Activated CD4-positive, alpha-beta T cell treated with anti-CD3 and anti-CD28 coated beads, Interleukin-2, amount 50 U/mL, for 48 hours (primary cell): ENCODE data around the gene GLRX3.

Experiments
- DNase-seq, 2 experiments: peaks; one replicate each; pipeline ENCODE4 v3.0.0-alpha.2; 2020

The GLRX3 gene

GRCh38 chr10:130213286-130214080 is 77.3 kb downstream of the GLRX3 start:
- DNase-seq: no peak

GRCh38 chr10:130214431-130214830 is 78.2 kb downstream of the GLRX3 start:
- DNase-seq: no peak

- DNase-seq: no peak
Measured at GRCh38 chr10:130215151-130215930, 79.2 kb downstream of the GLRX3 start.

- DNase-seq: no peak
Measured at GRCh38 chr10:130215931-130216231, 79.7 kb downstream of the GLRX3 start.

- no peak for DNase-seq
Measured at GRCh38 chr10:130218181-130218641, 82.0 kb downstream of the GLRX3 start.

- no peak for DNase-seq
Measured at GRCh38 chr10:130218936-130219335, 82.7 kb downstream of the GLRX3 start.

- no peak for DNase-seq
Measured at GRCh38 chr10:130220251-130221185, 84.3 kb downstream of the GLRX3 start.

- DNase-seq: no peak
Measured at GRCh38 chr10:130221456-130222375, 85.5 kb downstream of the GLRX3 start.

- no peak for DNase-seq
Measured at GRCh38 chr10:130222381-130222780, 86.2 kb downstream of the GLRX3 start.

GRCh38 chr10:130224228-130224627 is 88.0 kb downstream of the GLRX3 start:
- no peak for DNase-seq

GRCh38 chr10:130226012-130226411 is 89.8 kb downstream of the GLRX3 start:
- DNase-seq: no peak

GRCh38 chr10:130227883-130228282 is 91.7 kb downstream of the GLRX3 start:
- DNase-seq: no peak
